HEK293 (cell line): ENCODE measurements around the gene FXYD6.

Experiments
- CTCF ChIA-PET: fragments of 350-600 bp; formaldehyde crosslinking; extraction: SDS; loops from one replicate; lab custom pipeline; 2021; ENCODE audit warnings: antibody characterized with exemption; lab: Yijun Ruan, JAX
- POLR2A ChIA-PET: fragments of 300-600 bp; formaldehyde crosslinking; extraction: SDS; loops from one replicate; lab custom pipeline; 2020; ENCODE audit warnings: antibody characterized with exemption, inconsistent platforms; lab: Yijun Ruan, JAX
- H3K27ac ChIP-seq: fragments of 200-500 bp; sonication (Bioruptor generic); 2 replicates; pipeline ENCODE4 v1.5.1; 2014; ENCODE audit warnings: low read depth, low read length, control low read depth, inconsistent platforms; ENCODE audit errors: extremely low read depth
- H3K36me3 ChIP-seq, 2 experiments: fragments of 200-500 bp in 1 of 2; sonication (Bioruptor generic) in 1 of 2; 1 replicate in 1 of 2; 2 replicates in 1 of 2; pipeline ENCODE4 v1.5.1; 2014 to 2017; ENCODE audit warnings: inconsistent platforms in 2 of 2, low read length in 2 of 2; ENCODE audit not compliant: control insufficient read depth in 2 of 2, insufficient read depth in 1 of 2
- H3K4me1 ChIP-seq: fragments of 200-500 bp; sonication (Bioruptor generic); 2 replicates; pipeline ENCODE4 v1.5.1; 2014; ENCODE audit warnings: mild to moderate bottlenecking, low read length, inconsistent platforms; ENCODE audit not compliant: control insufficient read depth, insufficient read depth
- H3K4me3 ChIP-seq: 2 replicates; pipeline ENCODE4 v1.5.1; 2011; ENCODE audit warnings: low read depth, mild to moderate bottlenecking, control low read depth, low read length, moderate library complexity
- H3K9me3 ChIP-seq: fragments of 200-500 bp; sonication (Bioruptor generic); 2 replicates; pipeline ENCODE4 v1.5.1; 2014; ENCODE audit warnings: low read depth, low read length, inconsistent platforms; ENCODE audit not compliant: control insufficient read depth, insufficient read depth
- EGR2 ChIP-seq: fragments of 450-650 bp; formaldehyde crosslinking; IDR thresholded peaks from 2 replicates; pipeline ENCODE4 v1.5.1; 2016; ENCODE audit warnings: low read depth, missing biosample characterization, missing genetic modification characterization
- GLIS2 ChIP-seq: fragments of 450-650 bp; formaldehyde crosslinking; IDR thresholded peaks from 2 replicates; pipeline ENCODE4 v1.5.1; 2016; ENCODE audit warnings: missing biosample characterization, missing genetic modification characterization
- KLF16 ChIP-seq: fragments of 450-650 bp; formaldehyde crosslinking; IDR thresholded peaks from 2 replicates; pipeline ENCODE4 v1.5.1; 2017; ENCODE audit warnings: missing biosample characterization, missing genetic modification characterization
- PATZ1 ChIP-seq: fragments of 450-650 bp; formaldehyde crosslinking; IDR thresholded peaks from 2 replicates; pipeline ENCODE4 v1.5.1; 2016; ENCODE audit warnings: missing biosample characterization, missing genetic modification characterization
- PBX3 ChIP-seq: sonication (generic); formaldehyde crosslinking; IDR thresholded peaks from 2 replicates; pipeline ENCODE4 v1.8.1; 2022; ENCODE audit warnings: mild to moderate bottlenecking, moderate library complexity, missing genetic modification reagents
- SP3 ChIP-seq: fragments of 450-650 bp; formaldehyde crosslinking; IDR thresholded peaks from 2 replicates; pipeline ENCODE4 v1.5.1; 2016; ENCODE audit warnings: missing biosample characterization, missing genetic modification characterization
- ZBTB17 ChIP-seq: fragments of 450-650 bp; formaldehyde crosslinking; IDR thresholded peaks from 2 replicates; pipeline ENCODE4 v1.5.1; 2016; ENCODE audit warnings: missing biosample characterization, missing genetic modification characterization
- ZBTB20 ChIP-seq: fragments of 450-650 bp; formaldehyde crosslinking; IDR thresholded peaks from 2 replicates; pipeline ENCODE4 v1.5.1; 2016; ENCODE audit warnings: missing biosample characterization, missing genetic modification characterization
- ZBTB26 ChIP-seq: fragments of 450-650 bp; formaldehyde crosslinking; optimal IDR thresholded peaks from 2 replicates; pipeline ENCODE3; 2016; ENCODE audit warnings: missing biosample characterization, mild to moderate bottlenecking, missing genetic modification characterization
- ZFHX2 ChIP-seq: fragments of 450-650 bp; formaldehyde crosslinking; conservative IDR thresholded peaks from 2 replicates; pipeline ENCODE4 v1.5.1; 2016; ENCODE audit warnings: missing biosample characterization, missing genetic modification characterization
- ZNF146 ChIP-seq: fragments of 450-650 bp; formaldehyde crosslinking; IDR thresholded peaks from 2 replicates; pipeline ENCODE4 v1.5.1; 2016; ENCODE audit warnings: missing biosample characterization, missing genetic modification characterization
- ZNF155 ChIP-seq: fragments of 450-650 bp; formaldehyde crosslinking; IDR thresholded peaks from 2 replicates; pipeline ENCODE4 v1.5.1; 2016; ENCODE audit warnings: missing biosample characterization, missing genetic modification characterization
- ZNF23 ChIP-seq: fragments of 450-650 bp; formaldehyde crosslinking; IDR thresholded peaks from 2 replicates; pipeline ENCODE4 v1.5.1; 2016; ENCODE audit warnings: missing biosample characterization, missing genetic modification characterization, borderline replicate concordance
- ZNF335 ChIP-seq: fragments of 450-650 bp; formaldehyde crosslinking; conservative IDR thresholded peaks from 2 replicates; pipeline ENCODE4 v1.5.1; 2016; ENCODE audit warnings: missing biosample characterization, missing genetic modification characterization
- ZNF48 ChIP-seq: fragments of 450-650 bp; formaldehyde crosslinking; IDR thresholded peaks from 2 replicates; pipeline ENCODE4 v1.5.1; 2016; ENCODE audit warnings: missing biosample characterization, missing genetic modification characterization
- ZNF660 ChIP-seq: fragments of 450-650 bp; IDR thresholded peaks from 2 replicates; pipeline ENCODE4 v1.5.1; 2018; ENCODE audit warnings: missing biosample characterization, mild to moderate bottlenecking, missing genetic modification characterization
- ZNF704 ChIP-seq: fragments of 450-650 bp; formaldehyde crosslinking; IDR thresholded peaks from 2 replicates; pipeline ENCODE4 v1.5.1; 2016; ENCODE audit warnings: missing biosample characterization, missing genetic modification characterization
- ZNF792 ChIP-seq: fragments of 450-650 bp; formaldehyde crosslinking; IDR thresholded peaks from 2 replicates; pipeline ENCODE4 v1.5.1; 2016; ENCODE audit warnings: missing biosample characterization, missing genetic modification characterization
- ZSCAN23 ChIP-seq: fragments of 450-650 bp; formaldehyde crosslinking; IDR thresholded peaks from 2 replicates; pipeline ENCODE4 v1.5.1; 2016; ENCODE audit warnings: missing biosample characterization, missing genetic modification characterization
- TF ChIP-seq, protein P1 (sequence below): fragments of 450-650 bp; IDR thresholded peaks from 2 replicates; pipeline ENCODE4 v1.5.1; 2018; ENCODE audit warnings: missing biosample characterization, mild to moderate bottlenecking, missing genetic modification characterization
- TF ChIP-seq, protein P2 (sequence below): fragments of 450-650 bp; formaldehyde crosslinking; IDR thresholded peaks from 2 replicates; pipeline ENCODE4 v1.5.1; 2016; ENCODE audit warnings: missing biosample characterization, missing genetic modification characterization
- TF ChIP-seq, protein P3 (sequence below): fragments of 450-650 bp; formaldehyde crosslinking; IDR thresholded peaks from 2 replicates; pipeline ENCODE4 v1.5.1; 2016; ENCODE audit warnings: missing biosample characterization, missing genetic modification characterization
- TF ChIP-seq, protein P4 (sequence below): fragments of 450-650 bp; formaldehyde crosslinking; IDR thresholded peaks from 2 replicates; pipeline ENCODE4 v1.5.1; 2016; ENCODE audit warnings: missing biosample characterization, missing genetic modification characterization

The FXYD6 gene

GRCh38 chr11:117876341-117877119 lies at the start of gene FXYD6:
Gene FXYD6, minus strand, starts transcription at chr11:117876658. Its CDS starts 33,882 bp downstream, at chr11:117842776.
- POLR2A ChIA-PET: interaction anchor here (0.6 to 2.3 kb wide), 5 partner anchors 15 to 70 kb away, joined by 3 to 12 read pairs (median 4); no protein-coding TSS in a partner anchor
- CTCF ChIA-PET: interaction anchor here (0.6 to 0.8 kb wide), 5 partner anchors 25 to 70 kb away, joined by 3 read pairs; no protein-coding TSS in a partner anchor
- no peaks in the 10 kb centered on the region for H3K9me3 ChIP-seq
- TF ChIP-seq PATZ1 (tag by site-specific recombination) (0 out of 2 replicates have a peak, but pooled peaks have one; percentile 30), ZBTB17 (0 out of 2 replicates have a peak, but pooled peaks have one; percentile 16), ZNF23 (tag by site-specific recombination) (no peak), ZNF704 (tag by site-specific recombination) (no peak), ZBTB26 (tag by site-specific recombination) (peak; percentile 73), ZNF660 (tag by site-specific recombination) (no peak), PBX3 (CRISPR knock-in tag) (no peak; the same call in 1 of the 2 replicates), ZBTB20 (tag by site-specific recombination) (peak; percentile 29; the same call in 1 of the 2 replicates), GLIS2 (tag by site-specific recombination) (peak; percentile 53), ZNF48 (tag by site-specific recombination) (no peak), ZNF146 (tag by site-specific recombination) (no peak), KLF16 (no peak), SP3 (peak; percentile 53), ZSCAN23 (tag by site-specific recombination) (no peak), ZNF335 (peak; percentile 60; the same call in 1 of the 2 replicates), ZFHX2 (peak; percentile 64), ZNF155 (no peak), ZNF792 (tag by site-specific recombination) (no peak), EGR2 (tag by site-specific recombination) (peak; percentile 36; the same call in 1 of the 2 replicates)
- TF ChIP-seq, protein P1, sequence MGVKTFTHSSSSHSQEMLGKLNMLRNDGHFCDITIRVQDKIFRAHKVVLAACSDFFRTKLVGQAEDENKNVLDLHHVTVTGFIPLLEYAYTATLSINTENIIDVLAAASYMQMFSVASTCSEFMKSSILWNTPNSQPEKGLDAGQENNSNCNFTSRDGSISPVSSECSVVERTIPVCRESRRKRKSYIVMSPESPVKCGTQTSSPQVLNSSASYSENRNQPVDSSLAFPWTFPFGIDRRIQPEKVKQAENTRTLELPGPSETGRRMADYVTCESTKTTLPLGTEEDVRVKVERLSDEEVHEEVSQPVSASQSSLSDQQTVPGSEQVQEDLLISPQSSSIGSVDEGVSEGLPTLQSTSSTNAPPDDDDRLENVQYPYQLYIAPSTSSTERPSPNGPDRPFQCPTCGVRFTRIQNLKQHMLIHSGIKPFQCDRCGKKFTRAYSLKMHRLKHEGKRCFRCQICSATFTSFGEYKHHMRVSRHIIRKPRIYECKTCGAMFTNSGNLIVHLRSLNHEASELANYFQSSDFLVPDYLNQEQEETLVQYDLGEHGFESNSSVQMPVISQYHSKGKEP (tag by site-specific recombination): no peak
- TF ChIP-seq, protein P2, sequence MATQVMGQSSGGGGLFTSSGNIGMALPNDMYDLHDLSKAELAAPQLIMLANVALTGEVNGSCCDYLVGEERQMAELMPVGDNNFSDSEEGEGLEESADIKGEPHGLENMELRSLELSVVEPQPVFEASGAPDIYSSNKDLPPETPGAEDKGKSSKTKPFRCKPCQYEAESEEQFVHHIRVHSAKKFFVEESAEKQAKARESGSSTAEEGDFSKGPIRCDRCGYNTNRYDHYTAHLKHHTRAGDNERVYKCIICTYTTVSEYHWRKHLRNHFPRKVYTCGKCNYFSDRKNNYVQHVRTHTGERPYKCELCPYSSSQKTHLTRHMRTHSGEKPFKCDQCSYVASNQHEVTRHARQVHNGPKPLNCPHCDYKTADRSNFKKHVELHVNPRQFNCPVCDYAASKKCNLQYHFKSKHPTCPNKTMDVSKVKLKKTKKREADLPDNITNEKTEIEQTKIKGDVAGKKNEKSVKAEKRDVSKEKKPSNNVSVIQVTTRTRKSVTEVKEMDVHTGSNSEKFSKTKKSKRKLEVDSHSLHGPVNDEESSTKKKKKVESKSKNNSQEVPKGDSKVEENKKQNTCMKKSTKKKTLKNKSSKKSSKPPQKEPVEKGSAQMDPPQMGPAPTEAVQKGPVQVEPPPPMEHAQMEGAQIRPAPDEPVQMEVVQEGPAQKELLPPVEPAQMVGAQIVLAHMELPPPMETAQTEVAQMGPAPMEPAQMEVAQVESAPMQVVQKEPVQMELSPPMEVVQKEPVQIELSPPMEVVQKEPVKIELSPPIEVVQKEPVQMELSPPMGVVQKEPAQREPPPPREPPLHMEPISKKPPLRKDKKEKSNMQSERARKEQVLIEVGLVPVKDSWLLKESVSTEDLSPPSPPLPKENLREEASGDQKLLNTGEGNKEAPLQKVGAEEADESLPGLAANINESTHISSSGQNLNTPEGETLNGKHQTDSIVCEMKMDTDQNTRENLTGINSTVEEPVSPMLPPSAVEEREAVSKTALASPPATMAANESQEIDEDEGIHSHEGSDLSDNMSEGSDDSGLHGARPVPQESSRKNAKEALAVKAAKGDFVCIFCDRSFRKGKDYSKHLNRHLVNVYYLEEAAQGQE (tag by site-specific recombination): no peak
- TF ChIP-seq, protein P3, sequence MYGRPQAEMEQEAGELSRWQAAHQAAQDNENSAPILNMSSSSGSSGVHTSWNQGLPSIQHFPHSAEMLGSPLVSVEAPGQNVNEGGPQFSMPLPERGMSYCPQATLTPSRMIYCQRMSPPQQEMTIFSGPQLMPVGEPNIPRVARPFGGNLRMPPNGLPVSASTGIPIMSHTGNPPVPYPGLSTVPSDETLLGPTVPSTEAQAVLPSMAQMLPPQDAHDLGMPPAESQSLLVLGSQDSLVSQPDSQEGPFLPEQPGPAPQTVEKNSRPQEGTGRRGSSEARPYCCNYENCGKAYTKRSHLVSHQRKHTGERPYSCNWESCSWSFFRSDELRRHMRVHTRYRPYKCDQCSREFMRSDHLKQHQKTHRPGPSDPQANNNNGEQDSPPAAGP (tag by site-specific recombination): peak; percentile 40
- TF ChIP-seq, protein P4, sequence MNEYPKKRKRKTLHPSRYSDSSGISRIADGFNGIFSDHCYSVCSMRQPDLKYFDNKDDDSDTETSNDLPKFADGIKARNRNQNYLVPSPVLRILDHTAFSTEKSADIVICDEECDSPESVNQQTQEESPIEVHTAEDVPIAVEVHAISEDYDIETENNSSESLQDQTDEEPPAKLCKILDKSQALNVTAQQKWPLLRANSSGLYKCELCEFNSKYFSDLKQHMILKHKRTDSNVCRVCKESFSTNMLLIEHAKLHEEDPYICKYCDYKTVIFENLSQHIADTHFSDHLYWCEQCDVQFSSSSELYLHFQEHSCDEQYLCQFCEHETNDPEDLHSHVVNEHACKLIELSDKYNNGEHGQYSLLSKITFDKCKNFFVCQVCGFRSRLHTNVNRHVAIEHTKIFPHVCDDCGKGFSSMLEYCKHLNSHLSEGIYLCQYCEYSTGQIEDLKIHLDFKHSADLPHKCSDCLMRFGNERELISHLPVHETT: no peak

More at GRCh38 chr11:117876341-117877119, at the start of gene FXYD6:
- Histone ChIP-seq H3K4me3 (peak within 1 kb of the TSS; percentile 59), H3K27ac (no peak within 1 kb of the TSS; the same call in 1 of the 2 replicates), H3K36me3 (no peaks in the 10 kb centered on the region), H3K4me1 (no peaks in the 10 kb centered on the region)
